Measurements from ENCODE around the gene UNC93A.

Gene UNC93A

DNA sequence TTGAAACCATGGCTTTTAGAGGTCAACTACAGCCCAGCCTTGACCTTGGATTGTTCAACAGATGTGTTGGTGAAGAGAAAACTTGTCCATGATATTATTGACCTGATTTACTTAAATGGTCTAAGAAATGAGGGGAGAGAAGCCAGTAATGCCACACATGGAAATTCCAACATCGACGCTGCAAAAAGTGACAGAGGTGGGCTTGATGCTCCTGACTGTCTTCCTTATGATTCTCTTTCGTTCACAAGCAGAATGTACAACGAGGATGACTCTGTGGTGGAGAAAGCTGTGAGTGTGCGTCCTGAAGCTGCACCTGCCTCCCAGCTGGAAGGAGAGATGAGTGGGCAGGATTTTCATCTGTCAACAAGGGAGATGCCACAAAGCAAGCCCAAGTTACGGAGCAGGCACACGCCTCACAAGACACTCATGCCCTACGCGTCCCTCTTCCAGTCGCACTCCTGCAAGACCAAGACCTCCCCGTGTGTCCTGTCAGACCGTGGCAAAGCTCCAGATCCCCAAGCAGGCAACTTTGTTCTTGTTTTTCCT lies 50.0 kb downstream of the UNC93A start:
- TF ChIP-seq ZFP30 (CRISPR knock-in tag; IDR thresholded peaks at IDR 0.05) (no peak), ARNTL (CRISPR knock-in tag; IDR thresholded peaks at IDR 0.05; ENCODE audit: borderline replicate concordance, low read depth) (no peak), ZC3H10 (CRISPR knock-in tag; IDR thresholded peaks at IDR 0.05) (no peak), ZNF8 (CRISPR knock-in tag; IDR thresholded peaks at IDR 0.05) (no peak), ZNF70 (CRISPR knock-in tag; IDR thresholded peaks at IDR 0.05) (no peak), ISL1 (CRISPR knock-in tag; IDR thresholded peaks at IDR 0.05) (no peak), ZNF565 (CRISPR knock-in tag; conservative IDR thresholded peaks at IDR 0.05; ENCODE audit: low read depth) (no peak), BACH2 (CRISPR knock-in tag; IDR thresholded peaks at IDR 0.05; ENCODE audit: borderline replicate concordance) (no peak), OSR1 (CRISPR knock-in tag; IDR thresholded peaks at IDR 0.05) (no peak), PPARA (CRISPR knock-in tag; IDR thresholded peaks at IDR 0.05; ENCODE audit: borderline replicate concordance) (no peak), SNAI2 (CRISPR knock-in tag; IDR thresholded peaks at IDR 0.05) (no peak), TOX (CRISPR knock-in tag; IDR thresholded peaks at IDR 0.05; ENCODE audit: borderline replicate concordance) (no peak), CSDC2 (CRISPR knock-in tag; IDR thresholded peaks at IDR 0.05) (no peak), ESRRG (CRISPR knock-in tag; IDR thresholded peaks at IDR 0.05) (no peak), RARB (CRISPR knock-in tag; IDR thresholded peaks at IDR 0.05) (no peak)
- TF ChIP-seq, protein P1, sequence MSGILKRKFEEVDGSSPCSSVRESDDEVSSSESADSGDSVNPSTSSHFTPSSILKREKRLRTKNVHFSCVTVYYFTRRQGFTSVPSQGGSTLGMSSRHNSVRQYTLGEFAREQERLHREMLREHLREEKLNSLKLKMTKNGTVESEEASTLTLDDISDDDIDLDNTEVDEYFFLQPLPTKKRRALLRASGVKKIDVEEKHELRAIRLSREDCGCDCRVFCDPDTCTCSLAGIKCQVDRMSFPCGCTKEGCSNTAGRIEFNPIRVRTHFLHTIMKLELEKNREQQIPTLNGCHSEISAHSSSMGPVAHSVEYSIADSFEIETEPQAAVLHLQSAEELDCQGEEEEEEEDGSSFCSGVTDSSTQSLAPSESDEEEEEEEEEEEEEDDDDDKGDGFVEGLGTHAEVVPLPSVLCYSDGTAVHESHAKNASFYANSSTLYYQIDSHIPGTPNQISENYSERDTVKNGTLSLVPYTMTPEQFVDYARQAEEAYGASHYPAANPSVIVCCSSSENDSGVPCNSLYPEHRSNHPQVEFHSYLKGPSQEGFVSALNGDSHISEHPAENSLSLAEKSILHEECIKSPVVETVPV (CRISPR knock-in tag; IDR thresholded peaks at IDR 0.05), result no peak
- TF ChIP-seq, protein P2, sequence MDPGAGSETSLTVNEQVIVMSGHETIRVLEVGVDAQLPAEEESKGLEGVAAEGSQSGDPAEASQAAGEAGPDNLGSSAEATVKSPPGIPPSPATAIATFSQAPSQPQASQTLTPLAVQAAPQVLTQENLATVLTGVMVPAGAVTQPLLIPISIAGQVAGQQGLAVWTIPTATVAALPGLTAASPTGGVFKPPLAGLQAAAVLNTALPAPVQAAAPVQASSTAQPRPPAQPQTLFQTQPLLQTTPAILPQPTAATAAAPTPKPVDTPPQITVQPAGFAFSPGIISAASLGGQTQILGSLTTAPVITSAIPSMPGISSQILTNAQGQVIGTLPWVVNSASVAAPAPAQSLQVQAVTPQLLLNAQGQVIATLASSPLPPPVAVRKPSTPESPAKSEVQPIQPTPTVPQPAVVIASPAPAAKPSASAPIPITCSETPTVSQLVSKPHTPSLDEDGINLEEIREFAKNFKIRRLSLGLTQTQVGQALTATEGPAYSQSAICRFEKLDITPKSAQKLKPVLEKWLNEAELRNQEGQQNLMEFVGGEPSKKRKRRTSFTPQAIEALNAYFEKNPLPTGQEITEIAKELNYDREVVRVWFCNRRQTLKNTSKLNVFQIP (CRISPR knock-in tag; IDR thresholded peaks at IDR 0.05; ENCODE audit: borderline replicate concordance, low read depth), result no peak
- TF ChIP-seq, protein P3, sequence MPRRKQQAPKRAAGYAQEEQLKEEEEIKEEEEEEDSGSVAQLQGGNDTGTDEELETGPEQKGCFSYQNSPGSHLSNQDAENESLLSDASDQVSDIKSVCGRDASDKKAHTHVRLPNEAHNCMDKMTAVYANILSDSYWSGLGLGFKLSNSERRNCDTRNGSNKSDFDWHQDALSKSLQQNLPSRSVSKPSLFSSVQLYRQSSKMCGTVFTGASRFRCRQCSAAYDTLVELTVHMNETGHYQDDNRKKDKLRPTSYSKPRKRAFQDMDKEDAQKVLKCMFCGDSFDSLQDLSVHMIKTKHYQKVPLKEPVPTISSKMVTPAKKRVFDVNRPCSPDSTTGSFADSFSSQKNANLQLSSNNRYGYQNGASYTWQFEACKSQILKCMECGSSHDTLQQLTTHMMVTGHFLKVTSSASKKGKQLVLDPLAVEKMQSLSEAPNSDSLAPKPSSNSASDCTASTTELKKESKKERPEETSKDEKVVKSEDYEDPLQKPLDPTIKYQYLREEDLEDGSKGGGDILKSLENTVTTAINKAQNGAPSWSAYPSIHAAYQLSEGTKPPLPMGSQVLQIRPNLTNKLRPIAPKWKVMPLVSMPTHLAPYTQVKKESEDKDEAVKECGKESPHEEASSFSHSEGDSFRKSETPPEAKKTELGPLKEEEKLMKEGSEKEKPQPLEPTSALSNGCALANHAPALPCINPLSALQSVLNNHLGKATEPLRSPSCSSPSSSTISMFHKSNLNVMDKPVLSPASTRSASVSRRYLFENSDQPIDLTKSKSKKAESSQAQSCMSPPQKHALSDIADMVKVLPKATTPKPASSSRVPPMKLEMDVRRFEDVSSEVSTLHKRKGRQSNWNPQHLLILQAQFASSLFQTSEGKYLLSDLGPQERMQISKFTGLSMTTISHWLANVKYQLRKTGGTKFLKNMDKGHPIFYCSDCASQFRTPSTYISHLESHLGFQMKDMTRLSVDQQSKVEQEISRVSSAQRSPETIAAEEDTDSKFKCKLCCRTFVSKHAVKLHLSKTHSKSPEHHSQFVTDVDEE (CRISPR knock-in tag; IDR thresholded peaks at IDR 0.05), result no peak
- TF ChIP-seq, protein P4, sequence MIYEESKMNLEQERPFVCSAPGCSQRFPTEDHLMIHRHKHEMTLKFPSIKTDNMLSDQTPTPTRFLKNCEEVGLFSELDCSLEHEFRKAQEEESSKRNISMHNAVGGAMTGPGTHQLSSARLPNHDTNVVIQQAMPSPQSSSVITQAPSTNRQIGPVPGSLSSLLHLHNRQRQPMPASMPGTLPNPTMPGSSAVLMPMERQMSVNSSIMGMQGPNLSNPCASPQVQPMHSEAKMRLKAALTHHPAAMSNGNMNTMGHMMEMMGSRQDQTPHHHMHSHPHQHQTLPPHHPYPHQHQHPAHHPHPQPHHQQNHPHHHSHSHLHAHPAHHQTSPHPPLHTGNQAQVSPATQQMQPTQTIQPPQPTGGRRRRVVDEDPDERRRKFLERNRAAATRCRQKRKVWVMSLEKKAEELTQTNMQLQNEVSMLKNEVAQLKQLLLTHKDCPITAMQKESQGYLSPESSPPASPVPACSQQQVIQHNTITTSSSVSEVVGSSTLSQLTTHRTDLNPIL (CRISPR knock-in tag; IDR thresholded peaks at IDR 0.05; ENCODE audit: low read depth), result no peak
- ATAC-seq, result no peak

DNA sequence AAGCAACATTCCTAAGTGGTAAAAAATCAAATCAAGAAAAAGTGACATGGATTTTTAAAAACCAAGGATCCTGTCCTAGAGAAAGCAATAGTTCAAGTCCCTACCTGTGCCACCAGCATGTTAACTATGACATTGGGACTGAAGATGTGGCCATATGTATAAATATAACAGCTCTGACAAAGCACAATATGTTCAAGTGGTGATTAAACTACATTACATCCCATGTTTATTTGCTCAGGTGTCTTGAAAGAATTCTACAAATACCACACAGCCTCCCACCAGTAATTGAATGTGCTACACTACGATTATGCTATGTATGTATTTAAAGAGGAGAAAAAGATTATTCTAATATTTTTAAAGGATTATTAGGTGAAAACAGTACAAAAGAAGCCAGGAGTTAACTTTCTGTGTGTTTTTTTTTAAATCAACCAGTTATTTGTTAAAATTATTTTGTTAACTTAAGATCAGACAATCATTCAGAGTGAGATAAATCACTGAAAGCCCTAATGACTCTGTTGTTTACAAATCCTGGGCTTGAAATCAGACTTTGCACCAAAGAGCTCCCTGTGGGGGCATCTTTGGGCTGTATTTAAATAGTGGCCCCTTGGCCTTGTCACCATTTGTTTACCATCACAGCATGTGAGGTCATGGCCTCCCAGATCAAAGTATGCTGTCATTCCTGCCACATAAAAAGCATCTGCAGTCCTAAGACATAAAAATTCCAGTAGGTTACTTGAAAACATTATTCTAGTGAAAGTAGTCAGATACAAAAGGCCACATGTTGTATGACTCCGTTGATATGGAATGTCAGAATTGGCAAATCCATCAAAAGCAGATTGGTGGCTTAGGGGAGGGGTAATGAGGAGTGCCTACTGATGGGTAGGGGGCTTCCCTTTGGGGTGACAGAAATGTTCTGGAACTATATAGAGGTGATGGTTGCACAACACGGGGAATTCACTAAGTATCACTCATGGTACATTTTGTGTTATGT lies 50.8 kb downstream of the UNC93A start:
- TF ChIP-seq, protein P3 (CRISPR knock-in tag; IDR thresholded peaks at IDR 0.05), result no peak
- TF ChIP-seq BACH2 (CRISPR knock-in tag; IDR thresholded peaks at IDR 0.05; ENCODE audit: borderline replicate concordance) (no peak), ZNF70 (CRISPR knock-in tag; IDR thresholded peaks at IDR 0.05) (no peak), ZNF8 (CRISPR knock-in tag; IDR thresholded peaks at IDR 0.05) (no peak), CSDC2 (CRISPR knock-in tag; IDR thresholded peaks at IDR 0.05) (no peak), ISL1 (CRISPR knock-in tag; IDR thresholded peaks at IDR 0.05) (no peak), SNAI2 (CRISPR knock-in tag; IDR thresholded peaks at IDR 0.05) (no peak)
- TF ChIP-seq, protein P4 (CRISPR knock-in tag; IDR thresholded peaks at IDR 0.05; ENCODE audit: low read depth), result no peak
- TF ChIP-seq, protein P5, sequence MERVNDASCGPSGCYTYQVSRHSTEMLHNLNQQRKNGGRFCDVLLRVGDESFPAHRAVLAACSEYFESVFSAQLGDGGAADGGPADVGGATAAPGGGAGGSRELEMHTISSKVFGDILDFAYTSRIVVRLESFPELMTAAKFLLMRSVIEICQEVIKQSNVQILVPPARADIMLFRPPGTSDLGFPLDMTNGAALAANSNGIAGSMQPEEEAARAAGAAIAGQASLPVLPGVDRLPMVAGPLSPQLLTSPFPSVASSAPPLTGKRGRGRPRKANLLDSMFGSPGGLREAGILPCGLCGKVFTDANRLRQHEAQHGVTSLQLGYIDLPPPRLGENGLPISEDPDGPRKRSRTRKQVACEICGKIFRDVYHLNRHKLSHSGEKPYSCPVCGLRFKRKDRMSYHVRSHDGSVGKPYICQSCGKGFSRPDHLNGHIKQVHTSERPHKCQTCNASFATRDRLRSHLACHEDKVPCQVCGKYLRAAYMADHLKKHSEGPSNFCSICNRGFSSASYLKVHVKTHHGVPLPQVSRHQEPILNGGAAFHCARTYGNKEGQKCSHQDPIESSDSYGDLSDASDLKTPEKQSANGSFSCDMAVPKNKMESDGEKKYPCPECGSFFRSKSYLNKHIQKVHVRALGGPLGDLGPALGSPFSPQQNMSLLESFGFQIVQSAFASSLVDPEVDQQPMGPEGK (CRISPR knock-in tag; IDR thresholded peaks at IDR 0.05; ENCODE audit: borderline replicate concordance), result no peak
- ATAC-seq, result no peak

All from SK-N-SH treated with all-trans-retinoic acid at 6 μM for 48 hours (cell line).